HCT116 (cell line): ENCODE measurements around the gene ENTPD8. TPM values are rescaled to one million over a fixed set of nuclear protein-coding genes. Genes with fewer than 3 reads are reported as not detected.

Experiments used
- ATAC-seq: fragments of 200-7000 bp; cut with Tn5 transposase; 2 replicates; pipeline ENCODE4 v1.9.1; 2020; ENCODE audit warnings: mild to moderate bottlenecking, moderate library complexity
- BruUV-seq: library from RNA; stranded (reverse); fragments of 400-500 nt; replicated peaks from 2 replicates; lab custom pipeline; 2021; lab: Mats Ljungman, UMichigan
- CTCF ChIA-PET: fragments of 300-600 bp; sonication (Branson Sonifier 250); formaldehyde crosslinking; loops from one replicate; lab custom pipeline; 2021; ENCODE audit warnings: antibody characterized with exemption; lab: Charles Lee
- POLR2A ChIA-PET: fragments of 300-600, 350-600 bp; sonication (Branson Sonifier 250); formaldehyde crosslinking; loops from one replicate; lab custom pipeline; 2021; ENCODE audit warnings: antibody characterized with exemption; lab: Charles Lee
- RAD21 ChIA-PET, 2 experiments: fragments of 300-600 bp; sonication (Branson Sonifier 250); formaldehyde crosslinking; loops; one replicate each; lab custom pipeline; 2023; ENCODE audit warnings: low total read pairs in 2 of 2; ENCODE audit not compliant: uncharacterized antibody in 2 of 2, unreplicated experiment in 2 of 2, low non-redundant PET in 1 of 2; lab: Charles Lee
- DNase-seq: peaks from one replicate; pipeline ENCODE4 v3.0.0-alpha.2; 2010; ENCODE audit warnings: low read depth, low spot score
- H2AFZ ChIP-seq: fragments of 200-600 bp; shearing (Covaris generic), sonication (generic); 2 replicates; pipeline ENCODE4 v1.6.1; 2017; ENCODE audit warnings: low read depth, mixed run types, mixed read lengths, antibody characterized with exemption, low read length; ENCODE audit not compliant: poor library complexity, severe bottlenecking
- H3K27ac ChIP-seq: 2 replicates; pipeline ENCODE4 v1.5.1; 2012; ENCODE audit warnings: low read depth, low read length
- H3K27me3 ChIP-seq: fragments of 200-600 bp; sonication (generic); 2 replicates; pipeline ENCODE4 v1.6.1; 2016; ENCODE audit warnings: mixed run types, low read length, mixed read lengths; ENCODE audit not compliant: insufficient read depth
- H3K36me3 ChIP-seq, 2 experiments: fragments of 200-500 bp in 1 of 2; fragments of 200-600 bp in 1 of 2; sonication (Bioruptor generic) in 1 of 2; sonication (generic) in 1 of 2; 2 replicates each; pipeline versions ENCODE4 v1.5.1 to v1.6.1; 2014 to 2016; ENCODE audit warnings: low read length in 2 of 2, inconsistent platforms in 1 of 2, mixed read lengths in 1 of 2, mixed run types in 1 of 2; ENCODE audit not compliant: insufficient read depth in 2 of 2, control insufficient read depth in 1 of 2
- H3K4me1 ChIP-seq, 2 experiments: fragments of 200-600 bp in 1 of 2; sonication (generic) in 1 of 2; 2 replicates each; pipeline versions ENCODE4 v1.5.1 to v1.6.1; 2012 to 2017; ENCODE audit warnings: low read length in 2 of 2, inconsistent platforms in 1 of 2, mild to moderate bottlenecking in 1 of 2, mixed read lengths in 1 of 2, mixed run types in 1 of 2, moderate library complexity in 1 of 2; ENCODE audit not compliant: insufficient read depth in 2 of 2, control insufficient read depth in 1 of 2
- H3K4me2 ChIP-seq: fragments of 200-600 bp; sonication (generic); 2 replicates; pipeline ENCODE4 v1.6.1; 2017; ENCODE audit warnings: mixed run types, low read length, mixed read lengths
- H3K4me3 ChIP-seq, 2 experiments: fragments of 200-600 bp in 1 of 2; sonication (generic) in 1 of 2; replicated peaks in 1 of 2; 2 replicates each; pipeline ENCODE4 v1.5.1; 2011 to 2016; ENCODE audit warnings: low read length in 2 of 2, control low read depth in 1 of 2, low read depth in 1 of 2, mild to moderate bottlenecking in 1 of 2, mixed read lengths in 1 of 2, mixed run types in 1 of 2
- H3K79me2 ChIP-seq: fragments of 200-600 bp; sonication (generic); 2 replicates; pipeline ENCODE4 v1.6.1; 2017; ENCODE audit warnings: mild to moderate bottlenecking, mixed run types, low read length, moderate library complexity, mixed read lengths; ENCODE audit not compliant: insufficient read depth
- H3K9ac ChIP-seq: fragments of 200-600 bp; sonication (generic); 2 replicates; pipeline ENCODE4 v1.6.1; 2016; ENCODE audit warnings: low read length, mixed read lengths
- H3K9me2 ChIP-seq: fragments of 200-600 bp; sonication (generic), shearing (Covaris generic); 2 replicates; pipeline ENCODE4 v1.6.1; 2017; ENCODE audit warnings: mixed run types, mild to moderate bottlenecking, moderate library complexity; ENCODE audit not compliant: insufficient read depth
- H3K9me3 ChIP-seq, 2 experiments: fragments of 200-500 bp in 1 of 2; fragments of 200-600 bp in 1 of 2; sonication (Bioruptor generic) in 1 of 2; sonication (generic) in 1 of 2; 2 replicates each; pipeline ENCODE4 v1.6.1; 2014 to 2017; ENCODE audit warnings: low read length in 2 of 2, mixed read lengths in 2 of 2, inconsistent platforms in 1 of 2, low read depth in 1 of 2, mild to moderate bottlenecking in 1 of 2, mixed run types in 1 of 2, moderate library complexity in 1 of 2; ENCODE audit not compliant: control insufficient read depth in 1 of 2, insufficient read depth in 1 of 2
- H4K20me1 ChIP-seq: fragments of 200-600 bp; sonication (generic), shearing (Covaris generic); 2 replicates; pipeline ENCODE4 v1.6.1; 2017; ENCODE audit warnings: mixed run types, mild to moderate bottlenecking, moderate library complexity; ENCODE audit not compliant: insufficient read depth
- CEBPB ChIP-seq: IDR thresholded peaks from 2 replicates; pipeline ENCODE4 v1.6.1; 2012; ENCODE audit warnings: low read depth
- EZH2 ChIP-seq: fragments of 200-600 bp; sonication (generic); IDR thresholded peaks from 2 replicates; pipeline ENCODE4 v1.6.1; 2017; ENCODE audit warnings: antibody characterized with exemption, mixed run types
- FOSL1 ChIP-seq: IDR thresholded peaks from 2 replicates; pipeline ENCODE4 v1.6.1; 2012; ENCODE audit warnings: low read depth
- POLR2A ChIP-seq: IDR thresholded peaks from 2 replicates; pipeline ENCODE4 v1.7.0; 2011; ENCODE audit warnings: borderline replicate concordance; ENCODE audit not compliant: insufficient read depth, insufficient read length; ENCODE audit errors: extremely low read depth
- POLR2AphosphoS5 ChIP-seq: IDR thresholded peaks from 2 replicates; pipeline ENCODE4 v1.6.1; 2011; ENCODE audit warnings: mild to moderate bottlenecking, low read depth, low read length, moderate library complexity
- RAD21 ChIP-seq: IDR thresholded peaks from 2 replicates; pipeline ENCODE4 v1.6.1; 2012; ENCODE audit warnings: low read depth, mild to moderate bottlenecking
- SRF ChIP-seq: IDR thresholded peaks from 2 replicates; pipeline ENCODE4 v1.6.1; 2012; ENCODE audit warnings: low read depth
- YY1 ChIP-seq: IDR thresholded peaks from 2 replicates; pipeline ENCODE4 v1.6.1; 2011; ENCODE audit warnings: low read length, low read depth, moderate library complexity, mild to moderate bottlenecking; ENCODE audit not compliant: insufficient replicate concordance; ENCODE audit errors: extremely low read depth
- intact Hi-C: fragments of 100-400 bp; cut with micrococcal nuclease; formaldehyde crosslinking; loops from 2 replicates; pipeline ENCODE4 v1.10.0; 2022
- total RNA-seq: library from RNA; stranded (reverse); gene quantifications from one replicate; pipeline ENCODE4 v1.2.1, GENCODE V29; 2021; ENCODE audit not compliant: unreplicated experiment

ENTPD8 gene
- total RNA-seq, 1 experiment from 2014 or later = 1.7 TPM

DNA sequence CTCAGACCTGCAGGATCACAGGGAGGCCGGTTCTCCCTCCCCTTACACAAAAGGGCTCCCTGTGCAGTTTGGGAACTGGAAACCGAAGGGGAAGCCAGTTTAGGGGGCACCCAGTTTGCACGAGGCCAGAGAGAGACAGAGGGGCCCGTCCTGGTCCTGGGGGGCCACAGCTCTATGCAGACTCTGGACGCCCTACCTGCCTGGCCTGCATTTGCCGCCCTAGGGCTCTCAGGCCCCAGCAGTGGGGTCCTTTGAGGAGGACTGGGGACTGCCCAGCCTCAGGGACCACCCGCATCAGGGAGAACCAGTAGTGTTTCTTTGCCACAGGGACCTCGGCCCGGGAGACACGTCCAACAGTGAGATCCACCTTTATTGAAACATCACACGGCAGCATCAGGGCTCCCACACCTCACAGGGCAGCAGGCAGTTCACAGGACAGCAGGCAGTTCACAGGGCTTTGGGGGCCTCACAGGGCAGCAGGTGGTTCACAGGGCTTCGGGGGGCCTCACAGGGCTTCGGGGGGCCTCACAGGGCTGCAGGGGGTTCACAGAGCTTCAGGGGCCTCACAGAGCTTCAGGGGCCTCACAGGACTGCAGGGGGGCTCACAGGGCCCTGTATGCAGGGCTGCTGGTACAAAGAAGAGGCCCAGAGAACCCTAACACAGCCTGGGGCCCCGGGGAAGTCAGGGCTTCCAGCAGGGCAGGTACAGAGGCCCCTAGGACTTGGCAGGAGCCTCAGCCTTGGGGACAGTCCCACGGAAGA is 18.6 kb upstream of the ENTPD8 start:
- Histone ChIP-seq H3K27me3 (no peaks in the 10 kb centered on the region), H4K20me1 (no peaks in the 10 kb centered on the region), H3K9me2 (no peaks in the 10 kb centered on the region), H3K79me2 (peaks cover 35% of the 10 kb centered on the region), H2AFZ (no peak overlapping the region), H3K4me2 (peak overlapping the region; percentile 70), H3K9ac (peak overlapping the region; percentile 98), H3K4me3 (peak overlapping the region; percentile 25 to 94), H3K27ac (peak overlapping the region; percentile 81), H3K9me3 (no peaks in the 10 kb centered on the region), H3K4me1 (peaks cover 22 to 61% of the 10 kb centered on the region in 2 experiments), H3K36me3 (peaks cover 9 to 23% of the 10 kb centered on the region in 2 experiments; a peak in 2 of 4 replicates)
- BruUV-seq = no TSS peak
- DNase-seq = no peak
- no peak for ATAC-seq
- ChIA-PET RAD21 (no interaction called here), POLR2A (interaction anchor here (0.6 to 1.0 kb wide), 2 partner anchors 18 to 482 kb away, joined by 3 to 6 read pairs; partner anchors contain the start of gene ENTPD8), CTCF (no interaction called here)
- intact Hi-C loops = no loop called here
- no peak for TF ChIP-seq SRF
- no peak for TF ChIP-seq CEBPB
- TF ChIP-seq POLR2AphosphoS5 = no peak

DNA sequence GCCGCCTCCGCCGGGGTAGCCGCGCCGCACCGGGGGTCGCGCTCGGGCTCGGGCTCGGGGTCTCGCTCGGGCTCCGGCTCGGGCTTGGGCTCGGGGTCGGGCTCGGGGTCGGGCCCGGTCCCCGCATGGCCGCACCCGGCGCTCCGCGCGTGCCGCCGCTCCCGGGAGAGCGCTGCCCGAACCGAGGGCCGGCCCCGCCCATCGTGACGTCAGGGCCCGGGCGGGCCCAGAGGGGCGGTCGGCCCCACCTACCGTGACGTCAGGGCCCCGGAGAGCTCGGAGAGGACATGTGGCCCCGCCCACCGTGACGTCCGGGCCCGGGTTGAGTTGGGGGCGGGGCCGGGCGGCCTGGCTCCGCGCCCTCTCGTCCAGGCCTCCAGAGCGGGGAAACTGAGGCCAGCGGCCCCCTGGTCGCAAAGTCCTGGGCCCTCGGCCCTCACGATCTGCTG is 18.0 kb upstream of the ENTPD8 start, which contains the start of gene NSMF:
TSS of gene NSMF (minus strand) at position 183 of the 449 bp plus-strand sequence. CDS start 232 bp downstream, outside the sequence.
- Histone ChIP-seq H3K79me2 (peaks cover 35% of the 10 kb centered on the region), H3K27ac (peak within 1 kb of the TSS; percentile 81), H2AFZ (no peak within 1 kb of the TSS), H3K36me3 (peaks cover 9 to 23% of the 10 kb centered on the region in 2 experiments; a peak in 2 of 4 replicates), H4K20me1 (no peaks in the 10 kb centered on the region), H3K4me1 (peaks cover 28 to 67% of the 10 kb centered on the region in 2 experiments), H3K9me2 (no peaks in the 10 kb centered on the region), H3K9ac (peak within 1 kb of the TSS; percentile 98), H3K4me2 (peak within 1 kb of the TSS; percentile 94), H3K9me3 (no peaks in the 10 kb centered on the region), H3K4me3 (peak within 1 kb of the TSS; percentile 75 to 94), H3K27me3 (no peaks in the 10 kb centered on the region)
- intact Hi-C loops = no loop called here
- CTCF ChIA-PET = no interaction called here
- DNase-seq = peak; percentile 74
- RAD21 ChIA-PET = no interaction called here
- BruUV-seq = no TSS peak
- POLR2A ChIA-PET = interaction anchor here (0.6 to 1.0 kb wide), 2 partner anchors 18 to 481 kb away, joined by 3 to 6 read pairs; partner anchors contain the start of gene ENTPD8
- TF ChIP-seq YY1 (peak; percentile 8), POLR2AphosphoS5 (peak; percentile 91), RAD21 (no peak), EZH2 (no peak), POLR2A (peak; percentile 74), FOSL1 (no peak)
- peak; percentile 73 for ATAC-seq
